Activated effector memory CD4-positive, alpha-beta T cell treated with Interleukin-2 at 50 U/mL for 16 hours (primary cell): ENCODE data around the gene SOD2.
"Not testable (repeated sequence)": the region's sequence is repeated elsewhere in the genome, so short reads cannot be mapped to it uniquely, and the experiment has no call there.

Experiments used
- DNase-seq: peaks from one replicate; pipeline ENCODE4 v3.0.0-alpha.2; 2020

The SOD2 gene

GRCh38 chr6:159693128-159693893, at the start of gene SOD2:
Gene SOD2 (minus strand): TSS chr6:159693241. CDS start chr6:159693167, 74 bp downstream.
- DNase-seq = peak; percentile 84

- DNase-seq = no peak
These were observed 49.1 kb upstream of the SOD2 start for GRCh38 chr6:159742165-159742564.

GRCh38 chr6:159739341-159739740, 46.3 kb upstream of the SOD2 start:
- DNase-seq = no peak

GRCh38 chr6:159736908-159737307, 43.9 kb upstream of the SOD2 start:
- DNase-seq = no peak

- DNase-seq = not testable (repeated sequence)
These were observed 40.4 kb upstream of the SOD2 start for GRCh38 chr6:159733395-159733794.

GRCh38 chr6:159732550-159732949, 39.5 kb upstream of the SOD2 start:
- not testable (repeated sequence) for DNase-seq

- no peak for DNase-seq
These were observed 37.3 kb upstream of the SOD2 start for GRCh38 chr6:159730332-159730676.

GRCh38 chr6:159729598-159730331, 36.7 kb upstream of the SOD2 start:
- DNase-seq = no peak

GRCh38 chr6:159728531-159728964, 35.5 kb upstream of the SOD2 start:
- no peak for DNase-seq

- no peak for DNase-seq
These were observed 34.8 kb upstream of the SOD2 start for GRCh38 chr6:159727717-159728445.

GRCh38 chr6:159726918-159727716, 34.1 kb upstream of the SOD2 start, which contains the start of gene WTAP:
Gene WTAP (plus strand): TSS chr6:159727506. CDS start chr6:159736266, 8,760 bp downstream.
- peak; percentile 96 for DNase-seq

GRCh38 chr6:159726255-159726917, 33.3 kb upstream of the SOD2 start:
- no peak for DNase-seq

GRCh38 chr6:159725208-159725607, 32.2 kb upstream of the SOD2 start:
- DNase-seq = not testable (repeated sequence)

GRCh38 chr6:159724778-159725177, 31.7 kb upstream of the SOD2 start:
- no peak for DNase-seq

GRCh38 chr6:159723259-159723658, 30.2 kb upstream of the SOD2 start:
- no peak for DNase-seq

GRCh38 chr6:159722655-159723054, 29.6 kb upstream of the SOD2 start:
- no peak for DNase-seq

GRCh38 chr6:159721981-159722380, 28.9 kb upstream of the SOD2 start:
- not testable (repeated sequence) for DNase-seq

- DNase-seq = no peak
These were observed 27.7 kb upstream of the SOD2 start for GRCh38 chr6:159720708-159721107.

- no peak for DNase-seq
These were observed 26.2 kb upstream of the SOD2 start for GRCh38 chr6:159719287-159719686.

GRCh38 chr6:159718634-159719033, 25.6 kb upstream of the SOD2 start:
- DNase-seq = no peak

- DNase-seq = no peak
These were observed 23.4 kb upstream of the SOD2 start for GRCh38 chr6:159716247-159717096.
